Activated CD4-positive, alpha-beta T cell treated with anti-CD3 and anti-CD28 coated beads, Interleukin-2, amount 10 ng/mL, durations not matched to agents 24 days and 14 days (primary cell): ENCODE measurements around the gene ZNF804A. TPM values are rescaled to one million over a fixed set of nuclear protein-coding genes. Genes with fewer than 3 reads are reported as not detected.

Source experiments
- DNase-seq: peaks from one replicate; pipeline ENCODE4 v3.0.0; 2022
- H3K27ac Mint-ChIP-seq: one replicate; pipeline ENCODE4 v1.8.0; 2022; ENCODE audit warnings: mild to moderate bottlenecking, mixed read lengths
- H3K27me3 Mint-ChIP-seq: one replicate; pipeline ENCODE4 v1.8.0; 2022; ENCODE audit warnings: mixed read lengths
- H3K36me3 Mint-ChIP-seq: one replicate; pipeline ENCODE4 v1.8.0; 2022; ENCODE audit warnings: low read depth, mild to moderate bottlenecking, mixed read lengths
- H3K4me1 Mint-ChIP-seq: one replicate; pipeline ENCODE4 v1.8.0; 2021; ENCODE audit warnings: mixed read lengths
- H3K4me3 Mint-ChIP-seq: one replicate; pipeline ENCODE4 v1.8.0; 2022; ENCODE audit warnings: mild to moderate bottlenecking, moderate library complexity, mixed read lengths
- H3K9me3 Mint-ChIP-seq: one replicate; pipeline ENCODE4 v1.8.0; 2021; ENCODE audit warnings: mixed read lengths
- intact Hi-C: fragments of 100-400 bp; cut with micrococcal nuclease; formaldehyde crosslinking; loops from one replicate; pipeline ENCODE4 v1.15.1; 2023
- total RNA-seq: library from RNA; stranded (reverse); gene quantifications from 2 replicates; pipeline ENCODE4 v1.2.3, GENCODE V29; 2022

The ZNF804A gene
- total RNA-seq, 1 donor from 2014 or later: not detected

- Mint-ChIP-seq H3K27me3 (no peaks in the 10 kb centered on the region), H3K4me3 (no peak overlapping the region), H3K9me3 (no peaks in the 10 kb centered on the region), H3K4me1 (no peaks in the 10 kb centered on the region), H3K36me3 (no peaks in the 10 kb centered on the region), H3K27ac (no peak overlapping the region)
- no peak for DNase-seq
- intact Hi-C loops: no loop called here
These were observed 16.9 kb upstream of the ZNF804A start for GRCh38 chr2:184581391-184581790.

GRCh38 chr2:184589261-184589660, 9.1 kb upstream of the ZNF804A start:
- no peak for DNase-seq
- no peaks in the 10 kb centered on the region for H3K27me3 Mint-ChIP-seq
- intact Hi-C loops: no loop called here
- H3K4me1 Mint-ChIP-seq: no peaks in the 10 kb centered on the region
- no peaks in the 10 kb centered on the region for H3K36me3 Mint-ChIP-seq
- H3K27ac Mint-ChIP-seq: no peak overlapping the region
- H3K4me3 Mint-ChIP-seq: no peak overlapping the region
- H3K9me3 Mint-ChIP-seq: no peaks in the 10 kb centered on the region

GRCh38 chr2:184596819-184597411, 1.4 kb upstream of the ZNF804A start:
- H3K9me3 Mint-ChIP-seq: no peaks in the 10 kb centered on the region
- no peaks in the 10 kb centered on the region for H3K36me3 Mint-ChIP-seq
- no peak overlapping the region for H3K27ac Mint-ChIP-seq
- peak overlapping the region; percentile 35 for H3K4me3 Mint-ChIP-seq
- DNase-seq: no peak
- intact Hi-C loops: no loop called here
- peaks cover 9% of the 10 kb centered on the region for H3K4me1 Mint-ChIP-seq
- peaks cover 40% of the 10 kb centered on the region for H3K27me3 Mint-ChIP-seq

- intact Hi-C loops: no loop called here
- peaks cover 9% of the 10 kb centered on the region for H3K4me1 Mint-ChIP-seq
- H3K27ac Mint-ChIP-seq: no peak overlapping the region
- H3K36me3 Mint-ChIP-seq: no peaks in the 10 kb centered on the region
- peaks cover 40% of the 10 kb centered on the region for H3K27me3 Mint-ChIP-seq
- H3K4me3 Mint-ChIP-seq: peak overlapping the region; percentile 35
- no peak for DNase-seq
- H3K9me3 Mint-ChIP-seq: no peaks in the 10 kb centered on the region
These were observed 748 bp upstream of the ZNF804A start for GRCh38 chr2:184597571-184597991.

GRCh38 chr2:184598002-184598315, 370 bp upstream of the ZNF804A start:
- intact Hi-C loops: no loop called here

GRCh38 chr2:184599054-184599871, 934 bp downstream of the ZNF804A start:
- Mint-ChIP-seq H3K4me1 (peaks cover 9% of the 10 kb centered on the region), H3K27ac (no peak overlapping the region), H3K9me3 (no peaks in the 10 kb centered on the region), H3K27me3 (peaks cover 40% of the 10 kb centered on the region), H3K36me3 (no peaks in the 10 kb centered on the region), H3K4me3 (peak overlapping the region; percentile 79)
- no peak for DNase-seq
- intact Hi-C loops: no loop called here

More at GRCh38 chr2:184598002-184598315, 370 bp upstream of the ZNF804A start:
- Mint-ChIP-seq H3K36me3 (no peaks in the 10 kb centered on the region), H3K27me3 (peaks cover 40% of the 10 kb centered on the region), H3K27ac (no peak overlapping the region), H3K4me1 (peaks cover 9% of the 10 kb centered on the region), H3K9me3 (no peaks in the 10 kb centered on the region), H3K4me3 (peak overlapping the region; percentile 35)
- DNase-seq: peak; percentile 55

- H3K27ac Mint-ChIP-seq: no peak overlapping the region
- intact Hi-C loops: no loop called here
- no peaks in the 10 kb centered on the region for H3K9me3 Mint-ChIP-seq
- peaks cover 9% of the 10 kb centered on the region for H3K4me1 Mint-ChIP-seq
- no peak overlapping the region for H3K4me3 Mint-ChIP-seq
- DNase-seq: no peak
- H3K36me3 Mint-ChIP-seq: no peaks in the 10 kb centered on the region
- H3K27me3 Mint-ChIP-seq: peaks cover 40% of the 10 kb centered on the region
These were observed 1.5 kb downstream of the ZNF804A start for GRCh38 chr2:184599872-184600222.

GRCh38 chr2:184602734-184603133, 4.4 kb downstream of the ZNF804A start:
- Mint-ChIP-seq H3K4me3 (no peak overlapping the region), H3K27me3 (peaks cover 21% of the 10 kb centered on the region), H3K4me1 (peaks cover 4% of the 10 kb centered on the region), H3K9me3 (no peaks in the 10 kb centered on the region), H3K36me3 (no peaks in the 10 kb centered on the region), H3K27ac (no peak overlapping the region)
- intact Hi-C loops: no loop called here
- DNase-seq: no peak

GRCh38 chr2:184610891-184611290, 12.6 kb downstream of the ZNF804A start:
- DNase-seq: no peak
- Mint-ChIP-seq H3K27ac (no peak overlapping the region), H3K4me3 (no peak overlapping the region), H3K4me1 (no peaks in the 10 kb centered on the region), H3K9me3 (no peaks in the 10 kb centered on the region), H3K36me3 (no peaks in the 10 kb centered on the region), H3K27me3 (no peaks in the 10 kb centered on the region)
- intact Hi-C loops: loop anchor here (5.0 kb wide), 1 partner anchor 1311 kb away; no protein-coding TSS in a partner anchor

- H3K4me3 Mint-ChIP-seq: no peak overlapping the region
- intact Hi-C loops: loop anchor here (5.0 kb wide), 1 partner anchor 1311 kb away; no protein-coding TSS in a partner anchor
- DNase-seq: no peak
- no peaks in the 10 kb centered on the region for H3K36me3 Mint-ChIP-seq
- H3K27ac Mint-ChIP-seq: no peak overlapping the region
- no peaks in the 10 kb centered on the region for H3K9me3 Mint-ChIP-seq
- H3K4me1 Mint-ChIP-seq: no peaks in the 10 kb centered on the region
- H3K27me3 Mint-ChIP-seq: no peaks in the 10 kb centered on the region
These were observed 13.2 kb downstream of the ZNF804A start for GRCh38 chr2:184611361-184612085.

- Mint-ChIP-seq H3K9me3 (no peaks in the 10 kb centered on the region), H3K27me3 (no peaks in the 10 kb centered on the region), H3K4me1 (no peaks in the 10 kb centered on the region), H3K27ac (no peak overlapping the region), H3K4me3 (no peak overlapping the region), H3K36me3 (no peaks in the 10 kb centered on the region)
- no peak for DNase-seq
- intact Hi-C loops: no loop called here
These were observed 22.0 kb downstream of the ZNF804A start for GRCh38 chr2:184620367-184620766.

GRCh38 chr2:184624311-184624710, 26.0 kb downstream of the ZNF804A start:
- Mint-ChIP-seq H3K36me3 (no peaks in the 10 kb centered on the region), H3K27me3 (no peaks in the 10 kb centered on the region), H3K27ac (no peak overlapping the region), H3K4me1 (no peaks in the 10 kb centered on the region), H3K9me3 (no peaks in the 10 kb centered on the region), H3K4me3 (no peak overlapping the region)
- intact Hi-C loops: no loop called here
- DNase-seq: no peak

GRCh38 chr2:184628051-184628450, 29.7 kb downstream of the ZNF804A start:
- no peak overlapping the region for H3K4me3 Mint-ChIP-seq
- no peaks in the 10 kb centered on the region for H3K27me3 Mint-ChIP-seq
- no peak overlapping the region for H3K27ac Mint-ChIP-seq
- DNase-seq: no peak
- intact Hi-C loops: no loop called here
- no peaks in the 10 kb centered on the region for H3K9me3 Mint-ChIP-seq
- H3K4me1 Mint-ChIP-seq: no peaks in the 10 kb centered on the region
- H3K36me3 Mint-ChIP-seq: no peaks in the 10 kb centered on the region

GRCh38 chr2:184633726-184634125, 35.4 kb downstream of the ZNF804A start:
- no peaks in the 10 kb centered on the region for H3K27me3 Mint-ChIP-seq
- no peak for DNase-seq
- H3K27ac Mint-ChIP-seq: no peak overlapping the region
- intact Hi-C loops: no loop called here
- no peak overlapping the region for H3K4me3 Mint-ChIP-seq
- no peaks in the 10 kb centered on the region for H3K9me3 Mint-ChIP-seq
- no peaks in the 10 kb centered on the region for H3K4me1 Mint-ChIP-seq
- no peaks in the 10 kb centered on the region for H3K36me3 Mint-ChIP-seq
